GM20000 (cell line): ENCODE results near the gene MBD2.
"Not testable (repeated sequence)": the region's sequence is repeated elsewhere in the genome, so short reads cannot be mapped to it uniquely, and the experiment has no call there.

ENCODE experiments used
- DNase-seq: peaks from one replicate; pipeline ENCODE4 v3.0.0; 2012; ENCODE audit warnings: low spot score
- CTCF ChIP-seq: IDR thresholded peaks from 2 replicates; pipeline ENCODE4 v1.5.1; 2012; ENCODE audit warnings: mild to moderate bottlenecking, control low read depth; ENCODE audit errors: extremely low read depth, missing control alignments

Gene MBD2

GRCh38 chr18:54222922-54223567 lies 1.4 kb downstream of the MBD2 start:
- TF ChIP-seq CTCF: no peak
- DNase-seq: peak; percentile 12

- TF ChIP-seq CTCF: no peak
- DNase-seq: no peak
Observed at GRCh38 chr18:54220406-54220805, 4.1 kb downstream of the MBD2 start.

GRCh38 chr18:54218803-54219202 lies 5.7 kb downstream of the MBD2 start:
- not testable (repeated sequence) for DNase-seq

GRCh38 chr18:54218299-54218698 lies 6.2 kb downstream of the MBD2 start:
- DNase-seq: no peak
- TF ChIP-seq CTCF: no peak

GRCh38 chr18:54217624-54218023 lies 6.8 kb downstream of the MBD2 start:
- TF ChIP-seq CTCF: no peak
- no peak for DNase-seq

GRCh38 chr18:54215069-54215468 lies 9.4 kb downstream of the MBD2 start:
- TF ChIP-seq CTCF: no peak
- DNase-seq: no peak

- no peak for DNase-seq
- TF ChIP-seq CTCF: no peak
Observed at GRCh38 chr18:54210463-54210862, 14.0 kb downstream of the MBD2 start.

- no peak for TF ChIP-seq CTCF
- peak; percentile 32 for DNase-seq
Observed at GRCh38 chr18:54209471-54210180, 14.8 kb downstream of the MBD2 start.
